IPS-18a (cell line): ENCODE data around the gene EFCAB6.

Experiments used
- H3K27ac ChIP-seq: one replicate; pipeline ENCODE4 v1.5.1; 2013; ENCODE audit warnings: low read length
- H3K27me3 ChIP-seq: one replicate; pipeline ENCODE4 v1.6.1; 2013; ENCODE audit warnings: mild to moderate bottlenecking, low read length; ENCODE audit not compliant: control insufficient read depth, insufficient read depth
- H3K36me3 ChIP-seq: one replicate; pipeline ENCODE4 v1.6.1; 2013; ENCODE audit warnings: low read depth, low read length; ENCODE audit not compliant: control insufficient read depth
- H3K4me1 ChIP-seq: one replicate; pipeline ENCODE4 v1.6.1; 2013; ENCODE audit warnings: low read depth, low read length; ENCODE audit not compliant: control insufficient read depth
- H3K4me3 ChIP-seq: one replicate; pipeline ENCODE4 v1.5.1; 2013; ENCODE audit warnings: low read length
- H3K9ac ChIP-seq: one replicate; pipeline ENCODE4 v1.6.1; 2013; ENCODE audit warnings: mild to moderate bottlenecking, low read length, moderate library complexity
- H3K9me3 ChIP-seq: one replicate; pipeline ENCODE4 v1.6.1; 2013; ENCODE audit warnings: low read depth, low read length; ENCODE audit not compliant: control insufficient read depth

EFCAB6 gene

GRCh38 chr22:43817402-43817801 is 5.3 kb upstream of the EFCAB6 start:
- Histone ChIP-seq H3K4me1 (peaks cover 9% of the 10 kb centered on the region), H3K27me3 (no peaks in the 10 kb centered on the region), H3K9ac (no peak overlapping the region), H3K36me3 (no peaks in the 10 kb centered on the region), H3K4me3 (no peak overlapping the region), H3K9me3 (no peaks in the 10 kb centered on the region), H3K27ac (no peak overlapping the region)

- H3K4me3 ChIP-seq, result no peak overlapping the region
- peaks cover 13% of the 10 kb centered on the region for H3K4me1 ChIP-seq
- H3K27ac ChIP-seq, result no peak overlapping the region
- H3K36me3 ChIP-seq, result no peaks in the 10 kb centered on the region
- no peak overlapping the region for H3K9ac ChIP-seq
- H3K27me3 ChIP-seq, result no peaks in the 10 kb centered on the region
- H3K9me3 ChIP-seq, result no peaks in the 10 kb centered on the region
Measured at GRCh38 chr22:43814264-43814663, 2.2 kb upstream of the EFCAB6 start.

- H3K9ac ChIP-seq, result peak overlapping the region; percentile 85
Measured at GRCh38 chr22:43812890-43813289, 785 bp upstream of the EFCAB6 start.

GRCh38 chr22:43811777-43812148 is 342 bp downstream of the EFCAB6 start:
- Histone ChIP-seq H3K9ac (peak overlapping the region; percentile 85), H3K9me3 (no peaks in the 10 kb centered on the region)

More at GRCh38 chr22:43812890-43813289, 785 bp upstream of the EFCAB6 start:
- H3K27ac ChIP-seq, result no peak overlapping the region
- H3K36me3 ChIP-seq, result no peaks in the 10 kb centered on the region
- H3K27me3 ChIP-seq, result no peaks in the 10 kb centered on the region
- H3K4me3 ChIP-seq, result peak overlapping the region; percentile 88
- H3K4me1 ChIP-seq, result peaks cover 13% of the 10 kb centered on the region
- no peaks in the 10 kb centered on the region for H3K9me3 ChIP-seq

GRCh38 chr22:43802897-43803495 is 9.1 kb downstream of the EFCAB6 start:
- H3K27me3 ChIP-seq, result no peaks in the 10 kb centered on the region

More at GRCh38 chr22:43811777-43812148, 342 bp downstream of the EFCAB6 start:
- no peaks in the 10 kb centered on the region for H3K36me3 ChIP-seq
- no peak overlapping the region for H3K27ac ChIP-seq
- peak overlapping the region; percentile 88 for H3K4me3 ChIP-seq
- H3K4me1 ChIP-seq, result peaks cover 13% of the 10 kb centered on the region
- no peaks in the 10 kb centered on the region for H3K27me3 ChIP-seq

GRCh38 chr22:43800970-43801369 is 11.1 kb downstream of the EFCAB6 start:
- no peaks in the 10 kb centered on the region for H3K27me3 ChIP-seq
- H3K9ac ChIP-seq, result no peak overlapping the region
- H3K27ac ChIP-seq, result no peak overlapping the region
- no peaks in the 10 kb centered on the region for H3K9me3 ChIP-seq
- no peak overlapping the region for H3K4me3 ChIP-seq
- H3K36me3 ChIP-seq, result no peaks in the 10 kb centered on the region
- no peaks in the 10 kb centered on the region for H3K4me1 ChIP-seq

More at GRCh38 chr22:43802897-43803495, 9.1 kb downstream of the EFCAB6 start:
- Histone ChIP-seq H3K9ac (no peak overlapping the region), H3K4me3 (no peak overlapping the region), H3K4me1 (no peaks in the 10 kb centered on the region), H3K27ac (no peak overlapping the region), H3K36me3 (no peaks in the 10 kb centered on the region), H3K9me3 (no peaks in the 10 kb centered on the region)

- Histone ChIP-seq H3K4me1 (no peaks in the 10 kb centered on the region), H3K9me3 (no peaks in the 10 kb centered on the region), H3K27me3 (no peaks in the 10 kb centered on the region), H3K9ac (no peak overlapping the region), H3K27ac (no peak overlapping the region), H3K4me3 (no peak overlapping the region), H3K36me3 (no peaks in the 10 kb centered on the region)
Measured at GRCh38 chr22:43798492-43798891, 13.6 kb downstream of the EFCAB6 start.

GRCh38 chr22:43796567-43796966 is 15.5 kb downstream of the EFCAB6 start:
- H3K27ac ChIP-seq, result no peak overlapping the region
- H3K36me3 ChIP-seq, result no peaks in the 10 kb centered on the region
- H3K27me3 ChIP-seq, result no peaks in the 10 kb centered on the region
- no peak overlapping the region for H3K4me3 ChIP-seq
- H3K9me3 ChIP-seq, result no peaks in the 10 kb centered on the region
- H3K9ac ChIP-seq, result no peak overlapping the region
- H3K4me1 ChIP-seq, result no peaks in the 10 kb centered on the region

GRCh38 chr22:43795320-43795719 is 16.8 kb downstream of the EFCAB6 start:
- no peak overlapping the region for H3K27ac ChIP-seq
- no peaks in the 10 kb centered on the region for H3K27me3 ChIP-seq
- H3K4me1 ChIP-seq, result no peaks in the 10 kb centered on the region
- no peak overlapping the region for H3K4me3 ChIP-seq
- H3K9ac ChIP-seq, result no peak overlapping the region
- H3K36me3 ChIP-seq, result no peaks in the 10 kb centered on the region
- H3K9me3 ChIP-seq, result no peaks in the 10 kb centered on the region

GRCh38 chr22:43792905-43793304 is 19.2 kb downstream of the EFCAB6 start:
- Histone ChIP-seq H3K36me3 (no peaks in the 10 kb centered on the region), H3K27me3 (no peaks in the 10 kb centered on the region), H3K4me1 (no peaks in the 10 kb centered on the region), H3K4me3 (no peak overlapping the region), H3K9me3 (no peaks in the 10 kb centered on the region), H3K9ac (no peak overlapping the region), H3K27ac (no peak overlapping the region)

- Histone ChIP-seq H3K27me3 (no peaks in the 10 kb centered on the region), H3K9ac (no peak overlapping the region), H3K27ac (no peak overlapping the region), H3K36me3 (no peaks in the 10 kb centered on the region), H3K4me1 (no peaks in the 10 kb centered on the region), H3K9me3 (no peaks in the 10 kb centered on the region), H3K4me3 (no peak overlapping the region)
Measured at GRCh38 chr22:43789452-43789851, 22.7 kb downstream of the EFCAB6 start.

GRCh38 chr22:43783777-43784176 is 28.3 kb downstream of the EFCAB6 start:
- Histone ChIP-seq H3K36me3 (no peaks in the 10 kb centered on the region), H3K4me1 (no peaks in the 10 kb centered on the region), H3K9me3 (no peaks in the 10 kb centered on the region), H3K27ac (no peak overlapping the region), H3K9ac (no peak overlapping the region), H3K27me3 (no peaks in the 10 kb centered on the region), H3K4me3 (no peak overlapping the region)
